A549 (cell line): ENCODE results near the gene UNC5B. TPM values are rescaled to one million over a fixed set of nuclear protein-coding genes. Genes with fewer than 3 reads are reported as not detected.

Experiments used
- ATAC-seq, 2 experiments: fragments of 200-7000 bp in 1 of 2; fragments of >200 bp in 1 of 2; cut with Nextera tagmentation in 1 of 2; cut with Tn5 transposase in 1 of 2; 3 replicates each; pipeline versions ENCODE4 v1.8.0 to v1.9.1; 2018 to 2020; ENCODE audit warnings: mild to moderate bottlenecking in 1 of 2, moderate library complexity in 1 of 2
- CTCF ChIA-PET: fragments of 300-600 bp; sonication (Branson Sonifier 250); formaldehyde crosslinking; extraction: SDS; loops from one replicate; lab custom pipeline; 2021; ENCODE audit warnings: antibody characterized with exemption, inconsistent platforms; lab: Yijun Ruan, JAX
- POLR2A ChIA-PET: fragments of 350-600 bp; formaldehyde crosslinking; extraction: SDS; loops from one replicate; lab custom pipeline; 2021; ENCODE audit warnings: antibody characterized with exemption, inconsistent platforms; lab: Yijun Ruan, JAX
- DNase-seq, 2 experiments: peaks; one replicate each; pipeline versions ENCODE4 v3.0.0 to v3.0.0-alpha.2; 2011 to 2016; ENCODE audit warnings: low read depth in 1 of 2, low spot score in 1 of 2
- FAIRE-seq: peaks from 2 replicates; lab custom pipeline; 2011; peaks lifted over from hg19 to GRCh38; lab: Jason Lieb, UNC
- H3K27ac ChIP-seq, 2 experiments: fragments of >200 bp; sonication (Bioruptor Twin); formaldehyde crosslinking; 3 replicates each; pipeline ENCODE4 v1.5.1; 2016 to 2017
- H3K4me1 ChIP-seq: fragments of >200 bp; sonication (Bioruptor Twin); formaldehyde crosslinking; 3 replicates; pipeline ENCODE4 v1.6.1; 2016
- H3K4me2 ChIP-seq: fragments of >200 bp; sonication (Bioruptor Twin); formaldehyde crosslinking; 3 replicates; pipeline ENCODE4 v1.6.1; 2016
- H3K4me3 ChIP-seq: fragments of >200 bp; sonication (Bioruptor Twin); formaldehyde crosslinking; 3 replicates; pipeline ENCODE4 v1.5.1; 2016
- H3K9me3 ChIP-seq: fragments of >200 bp; sonication (Bioruptor Twin); formaldehyde crosslinking; 3 replicates; pipeline ENCODE4 v1.6.1; 2016
- CBX8 ChIP-seq: fragments of 200-600 bp; sonication (generic); IDR thresholded peaks from 2 replicates; pipeline ENCODE4 v1.6.1; 2016
- CTCF ChIP-seq: fragments of >200 bp; sonication (Bioruptor Twin); formaldehyde crosslinking; IDR thresholded peaks from 3 replicates; pipeline ENCODE4 v1.5.1; 2016
- E2F6 ChIP-seq: IDR thresholded peaks from 2 replicates; pipeline ENCODE4 v1.6.1; 2012; ENCODE audit warnings: low read depth, borderline replicate concordance
- EHMT2 ChIP-seq: fragments of 200-600 bp; sonication (generic); IDR thresholded peaks from 2 replicates; pipeline ENCODE4 v1.6.1; 2016; ENCODE audit warnings: antibody characterized with exemption, low read depth, mild to moderate bottlenecking, moderate library complexity
- ELK1 ChIP-seq: fragments of 150-350 bp; IDR thresholded peaks from 2 replicates; pipeline ENCODE4 v1.6.1; 2014; ENCODE audit warnings: low read depth, mild to moderate bottlenecking, low read length
- ESRRA ChIP-seq: fragments of 150-350 bp; IDR thresholded peaks from 2 replicates; pipeline ENCODE4 v1.6.1; 2014; ENCODE audit warnings: mild to moderate bottlenecking, low read length, borderline replicate concordance
- FOSL2 ChIP-seq, 2 experiments: fragments of 450-650 bp in 1 of 2; fragments of >200 bp in 1 of 2; sonication (Bioruptor Twin) in 1 of 2; formaldehyde crosslinking; IDR thresholded peaks; 2 replicates each; pipeline versions ENCODE4 v1.5.0 to v1.6.1; 2016 to 2020; ENCODE audit warnings: mild to moderate bottlenecking in 1 of 2, moderate library complexity in 1 of 2
- FOXS1 ChIP-seq: fragments of 250-450 bp; sonication (Bioruptor Pico); IDR thresholded peaks from 2 replicates; pipeline ENCODE4 v1.5.0; 2020; ENCODE audit warnings: mild to moderate bottlenecking, moderate library complexity
- HEYL ChIP-seq: fragments of 250-450 bp; sonication (Bioruptor Pico); IDR thresholded peaks from 2 replicates; pipeline ENCODE4 v1.8.0; 2021; ENCODE audit warnings: mild to moderate bottlenecking, moderate library complexity
- HOXA7 ChIP-seq: fragments of 250-450 bp; sonication (Bioruptor Pico); IDR thresholded peaks from 2 replicates; pipeline ENCODE4 v1.5.0; 2020; ENCODE audit warnings: mild to moderate bottlenecking, moderate library complexity
- HOXB13 ChIP-seq: fragments of 250-450 bp; sonication (Bioruptor Pico); IDR thresholded peaks from 2 replicates; pipeline ENCODE4 v1.5.0; 2020; ENCODE audit warnings: low read depth, mild to moderate bottlenecking, moderate library complexity
- HOXB5 ChIP-seq: fragments of 250-450 bp; sonication (Bioruptor Pico); IDR thresholded peaks from 2 replicates; pipeline ENCODE4 v1.5.0; 2020; ENCODE audit warnings: mild to moderate bottlenecking, moderate library complexity
- KDM5A ChIP-seq: fragments of 200-600 bp; sonication (generic); IDR thresholded peaks from 2 replicates; pipeline ENCODE4 v1.6.1; 2016; ENCODE audit warnings: antibody characterized with exemption, mild to moderate bottlenecking
- MAFK ChIP-seq: fragments of 450-650 bp; IDR thresholded peaks from 2 replicates; pipeline ENCODE4 v1.6.1; 2014; ENCODE audit not compliant: partially characterized antibody
- MAZ ChIP-seq: fragments of 150-350 bp; IDR thresholded peaks from 2 replicates; pipeline ENCODE4 v1.6.1; 2014; ENCODE audit warnings: antibody characterized with exemption, low read depth, low read length, borderline replicate concordance
- POLR2A ChIP-seq: IDR thresholded peaks from 2 replicates; pipeline ENCODE4 v1.6.1; 2012; ENCODE audit warnings: mild to moderate bottlenecking, low read length
- POLR2AphosphoS2 ChIP-seq: conservative IDR thresholded peaks from 2 replicates; pipeline ENCODE4 v1.6.1; 2012; ENCODE audit warnings: low read length, improper control_type of control experiment, inconsistent platforms
- RFX5 ChIP-seq: fragments of 450-650 bp; IDR thresholded peaks from 2 replicates; pipeline ENCODE4 v1.7.1; 2014; ENCODE audit warnings: antibody characterized with exemption, mild to moderate bottlenecking, moderate library complexity
- TP53 ChIP-seq: fragments of 250-450 bp; sonication (Bioruptor Pico); IDR thresholded peaks from 2 replicates; pipeline ENCODE4 v1.5.0; 2021; ENCODE audit warnings: mild to moderate bottlenecking, moderate library complexity
- USF2 ChIP-seq: fragments of 450-650 bp; IDR thresholded peaks from 2 replicates; pipeline ENCODE4 v1.6.1; 2014; ENCODE audit warnings: antibody characterized with exemption
- ZFP36 ChIP-seq: fragments of 450-650 bp; IDR thresholded peaks from 2 replicates; pipeline ENCODE4 v1.6.1; 2014; ENCODE audit warnings: borderline replicate concordance; ENCODE audit not compliant: partially characterized antibody
- ZSCAN20 ChIP-seq: fragments of 250-450 bp; sonication (Bioruptor Pico); IDR thresholded peaks from 2 replicates; pipeline ENCODE4 v1.8.0; 2022; ENCODE audit warnings: mild to moderate bottlenecking, moderate library complexity
- WGBS: methylation state at CpG from one replicate; pipeline ENCODE4 v1.1.6; 2017; ENCODE audit errors: missing lambda C conversion rate; 5-methylcytosine and 5-hydroxymethylcytosine counted together
- polyA plus RNA-seq, 4 experiments: library from polyadenylated mRNA; depleted of rRNA in 3 of 4; stranded (reverse); fragments of >200 nt; fragmentation: RNase III in 1 of 4; extraction: RNeasy Plus Mini Kit Qiagen cat#74134 plus additional on column Dnase treatment in 1 of 4; gene quantifications; 2 replicates in 3 of 4; 3 replicates in 1 of 4; pipeline ENCODE4 v1.2.3, GENCODE V29; 2011 to 2017
- TF ChIP-seq, protein P1 (sequence below): IDR thresholded peaks from 2 replicates; pipeline ENCODE4 v1.6.1; 2012
- TF ChIP-seq, protein P2 (sequence below): fragments of >200 bp; sonication (Bioruptor Twin); formaldehyde crosslinking; IDR thresholded peaks from 3 replicates; pipeline ENCODE4 v1.6.1; 2016

UNC5B gene
- polyA plus RNA-seq, 2 of the 4 experiments (the other 2 are of a cell fraction): 0.14 to 1.0 TPM

- H3K27ac ChIP-seq: no peak overlapping the region
- ChIA-PET CTCF (interaction anchor here (1.0 to 5.4 kb wide), 8 partner anchors 13 to 304 kb away, joined by 3 to 53 read pairs (median 6); no protein-coding TSS in a partner anchor), POLR2A (no interaction called here)
- H3K4me1 ChIP-seq: 0 out of 3 replicates have a peak, but pooled peaks cover 2% of the 10 kb centered on the region
- TF ChIP-seq TP53 (CRISPR knock-in tag): no peak
- no peak for TF ChIP-seq RFX5
- peak; percentile 78 for TF ChIP-seq MAFK
- TF ChIP-seq HOXA7 (CRISPR knock-in tag): no peak
- TF ChIP-seq FOSL2 (IDR thresholded peaks at IDR 0.05): no peak
- TF ChIP-seq FOSL2 (CRISPR knock-in tag; IDR thresholded peaks at IDR 0.05): no peak
- H3K4me3 ChIP-seq: no peak overlapping the region
- no peak for DNase-seq
- no peak overlapping the region for H3K4me2 ChIP-seq
- FAIRE-seq: no peak
- ATAC-seq: no peak
- H3K9me3 ChIP-seq: no peaks in the 10 kb centered on the region
Observed at GRCh38 chr10:71207578-71207977, 4.8 kb upstream of the UNC5B start.

DNA sequence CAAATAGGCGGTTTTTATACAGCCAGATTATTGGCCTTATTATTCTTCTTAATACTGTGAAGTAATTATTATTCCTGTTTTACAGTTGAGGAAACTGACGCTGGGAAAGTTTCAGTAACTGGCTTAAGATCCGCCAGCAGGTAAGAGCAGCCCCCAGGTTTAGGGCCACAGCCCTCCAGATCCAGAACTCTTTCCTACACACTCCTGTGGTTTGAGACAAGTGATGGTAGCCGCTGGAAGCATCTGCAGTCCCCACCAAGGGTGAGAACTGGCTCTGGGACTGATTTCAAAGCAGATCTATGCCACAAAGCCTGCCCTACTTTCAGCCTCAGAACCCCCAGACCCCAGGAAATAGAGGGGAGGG is 3.0 kb upstream of the UNC5B start:
- CTCF ChIA-PET: interaction anchor here (0.7 to 9.4 kb wide), 30 partner anchors 8 to 307 kb away, joined by 3 to 88 read pairs (median 4); no protein-coding TSS in a partner anchor
- POLR2A ChIA-PET: no interaction called here
- no peaks in the 10 kb centered on the region for H3K9me3 ChIP-seq
- no peak overlapping the region for H3K27ac ChIP-seq
- 17% methylated on average over 4 of the region's 4 CpGs for WGBS
- H3K4me2 ChIP-seq: peak overlapping the region; percentile 93; the same call in 2 of the 3 replicates
- H3K4me3 ChIP-seq: no peak overlapping the region; the same call in 2 of the 3 replicates
- FAIRE-seq (no peak), ATAC-seq (no peak), DNase-seq (no peak)
- H3K4me1 ChIP-seq: peaks cover 9% of the 10 kb centered on the region; the same call in 1 of the 3 replicates
- TF ChIP-seq CTCF: peak; percentile 21
- TF ChIP-seq EHMT2: no peak
- no peak for TF ChIP-seq ELK1
- TF ChIP-seq, protein P1, sequence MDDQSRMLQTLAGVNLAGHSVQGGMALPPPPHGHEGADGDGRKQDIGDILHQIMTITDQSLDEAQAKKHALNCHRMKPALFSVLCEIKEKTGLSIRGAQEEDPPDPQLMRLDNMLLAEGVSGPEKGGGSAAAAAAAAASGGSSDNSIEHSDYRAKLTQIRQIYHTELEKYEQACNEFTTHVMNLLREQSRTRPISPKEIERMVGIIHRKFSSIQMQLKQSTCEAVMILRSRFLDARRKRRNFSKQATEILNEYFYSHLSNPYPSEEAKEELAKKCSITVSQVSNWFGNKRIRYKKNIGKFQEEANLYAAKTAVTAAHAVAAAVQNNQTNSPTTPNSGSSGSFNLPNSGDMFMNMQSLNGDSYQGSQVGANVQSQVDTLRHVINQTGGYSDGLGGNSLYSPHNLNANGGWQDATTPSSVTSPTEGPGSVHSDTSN: no peak
- TF ChIP-seq, protein P2, sequence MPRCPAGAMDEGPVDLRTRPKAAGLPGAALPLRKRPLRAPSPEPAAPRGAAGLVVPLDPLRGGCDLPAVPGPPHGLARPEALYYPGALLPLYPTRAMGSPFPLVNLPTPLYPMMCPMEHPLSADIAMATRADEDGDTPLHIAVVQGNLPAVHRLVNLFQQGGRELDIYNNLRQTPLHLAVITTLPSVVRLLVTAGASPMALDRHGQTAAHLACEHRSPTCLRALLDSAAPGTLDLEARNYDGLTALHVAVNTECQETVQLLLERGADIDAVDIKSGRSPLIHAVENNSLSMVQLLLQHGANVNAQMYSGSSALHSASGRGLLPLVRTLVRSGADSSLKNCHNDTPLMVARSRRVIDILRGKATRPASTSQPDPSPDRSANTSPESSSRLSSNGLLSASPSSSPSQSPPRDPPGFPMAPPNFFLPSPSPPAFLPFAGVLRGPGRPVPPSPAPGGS: no peak

DNA sequence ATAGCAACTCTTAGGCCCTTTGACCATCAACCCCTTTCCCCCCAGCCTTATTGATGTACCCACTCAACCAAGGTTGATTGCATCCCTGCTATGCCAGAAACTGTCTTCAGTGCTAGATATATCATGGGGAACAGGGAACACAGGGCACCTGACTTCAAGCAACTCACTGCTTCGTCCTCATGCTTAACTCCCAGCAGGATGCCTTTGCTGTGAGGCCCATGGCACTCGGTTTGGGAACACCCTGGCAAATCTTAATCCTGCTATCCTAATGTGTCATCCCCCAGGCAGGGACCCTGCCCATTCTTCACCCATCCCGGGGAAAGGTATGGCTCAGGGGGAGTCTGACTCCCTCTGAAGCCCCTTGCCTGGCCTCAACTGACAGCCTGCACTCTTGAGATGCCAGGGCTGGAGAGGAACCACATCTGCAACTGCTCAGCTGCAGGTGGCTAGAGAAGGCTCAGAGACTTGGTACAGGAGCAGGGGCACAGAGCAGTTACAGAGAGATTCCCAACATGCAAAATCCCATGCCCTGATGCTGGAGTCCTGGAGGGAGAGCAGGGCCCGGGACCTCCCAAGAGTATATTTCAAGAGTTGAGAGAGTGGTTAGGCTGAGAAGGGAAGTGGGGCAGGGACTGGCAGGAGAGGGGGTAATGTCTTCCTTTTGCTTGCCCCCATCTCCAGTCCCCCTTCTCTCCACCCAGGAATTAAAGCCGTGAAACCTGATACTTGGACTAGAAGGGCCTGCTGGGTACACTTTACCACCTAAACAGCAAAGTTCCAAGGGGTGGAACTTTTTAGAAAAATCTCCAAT is 2.4 kb upstream of the UNC5B start:
- TF ChIP-seq HEYL (CRISPR knock-in tag): no peak
- no peak for TF ChIP-seq POLR2A
- TF ChIP-seq FOXS1 (CRISPR knock-in tag): no peak
- no peak for TF ChIP-seq HOXA7 (CRISPR knock-in tag)
- no peak for TF ChIP-seq ZSCAN20 (CRISPR knock-in tag)
- no peak for TF ChIP-seq POLR2AphosphoS2
- TF ChIP-seq RFX5: no peak
- no peak for TF ChIP-seq HOXB5 (CRISPR knock-in tag)
- TF ChIP-seq ZFP36: no peak
- no peak for TF ChIP-seq TP53 (CRISPR knock-in tag)
- no peak for TF ChIP-seq HOXB13 (CRISPR knock-in tag)
- TF ChIP-seq E2F6: no peak
- TF ChIP-seq MAZ: no peak
- TF ChIP-seq USF2: no peak
- TF ChIP-seq ESRRA: no peak
- no peak for TF ChIP-seq CBX8
- no peak for TF ChIP-seq KDM5A
- TF ChIP-seq, protein P1: no peak
- WGBS: 0% methylated on average over 4 of the region's 5 CpGs
- ChIA-PET POLR2A (no interaction called here), CTCF (interaction anchor here (0.7 to 9.4 kb wide), 28 partner anchors 7 to 307 kb away, joined by 3 to 88 read pairs (median 4); no protein-coding TSS in a partner anchor)
- H3K4me2 ChIP-seq: no peak overlapping the region
- no peak overlapping the region for H3K4me3 ChIP-seq
- no peak overlapping the region for H3K27ac ChIP-seq
- no peak for DNase-seq
- H3K9me3 ChIP-seq: no peaks in the 10 kb centered on the region
- no peak for FAIRE-seq
- peaks cover 9% of the 10 kb centered on the region; the same call in 1 of the 3 replicates for H3K4me1 ChIP-seq
- ATAC-seq: no peak
